Activated naive CD4-positive, alpha-beta T cell treated with anti-CD3 and anti-CD28 coated beads for 36 hours (primary cell): ENCODE results near the gene WDR31. TPM values are rescaled to one million over a fixed set of nuclear protein-coding genes. Genes with fewer than 3 reads are reported as not detected.
A peak's percentile ranks its signal among the peaks of the same experiment; 100 is the strongest.

Experiments
- CTCF ChIA-PET: fragments of 350-600 bp; sonication (Branson Sonifier 250); formaldehyde crosslinking; loops from one replicate; lab custom pipeline; 2021; ENCODE audit warnings: antibody characterized with exemption; lab: Charles Lee
- DNase-seq: peaks from one replicate; pipeline ENCODE4 v3.0.0-alpha.2; 2020
- H3K27ac Mint-ChIP-seq: one replicate; pipeline ENCODE4 v1.8.0; 2021; ENCODE audit warnings: mild to moderate bottlenecking, mixed read lengths
- H3K27me3 Mint-ChIP-seq: one replicate; pipeline ENCODE4 v1.8.0; 2021; ENCODE audit warnings: low read depth, mixed read lengths
- H3K36me3 Mint-ChIP-seq: one replicate; pipeline ENCODE4 v1.8.0; 2021; ENCODE audit warnings: low read depth, mixed read lengths
- H3K4me1 Mint-ChIP-seq: one replicate; pipeline ENCODE4 v1.8.0; 2021; ENCODE audit warnings: low read depth, mixed read lengths
- H3K4me3 Mint-ChIP-seq: one replicate; pipeline ENCODE4 v1.8.0; 2021; ENCODE audit warnings: mild to moderate bottlenecking, moderate library complexity, mixed read lengths
- H3K9me3 Mint-ChIP-seq: one replicate; pipeline ENCODE4 v1.8.0; 2021; ENCODE audit warnings: mixed read lengths
- intact Hi-C: fragments of 100-400 bp; cut with micrococcal nuclease; formaldehyde crosslinking; loops from one replicate; pipeline ENCODE4 v1.15.1; 2023
- total RNA-seq, 2 experiments: library from RNA; stranded (reverse); gene quantifications; one replicate each; pipeline ENCODE4 v1.2.3, GENCODE V29; 2021

Gene WDR31
- total RNA-seq, 2 experiments from 2014 or later = 0.81 to 0.88 TPM

GRCh38 chr9:113278840-113279239 lies 61.2 kb downstream of the WDR31 start:
- intact Hi-C loops = loop anchor here (5.0 to 10.0 kb wide), 4 partner anchors 167 to 1106 kb away; partner anchors contain the start of genes AKNA, KIAA1958 and SNX30
- peaks cover 49% of the 10 kb centered on the region for H3K36me3 Mint-ChIP-seq
- no peaks in the 10 kb centered on the region for H3K27me3 Mint-ChIP-seq
- no peak overlapping the region for H3K4me3 Mint-ChIP-seq
- no peak for DNase-seq
- no peak overlapping the region for H3K27ac Mint-ChIP-seq
- H3K9me3 Mint-ChIP-seq = no peaks in the 10 kb centered on the region
- H3K4me1 Mint-ChIP-seq = peaks cover 25% of the 10 kb centered on the region
- CTCF ChIA-PET = interaction anchor here (1.2 kb wide), 1 partner anchor 376 kb away, joined by 3 read pairs; no protein-coding TSS in a partner anchor

GRCh38 chr9:113275157-113276131 lies 64.6 kb downstream of the WDR31 start, which contains the start of the genes CDC26 and PRPF4:
CDC26 (minus strand) TSS chr9:113275572; CDS start chr9:113272507, 3,065 bp downstream.
PRPF4 (plus strand) TSS chr9:113275658; CDS start chr9:113275744, 86 bp downstream.
- Mint-ChIP-seq H3K27ac (no peak within 1 kb of the TSS), H3K4me3 (no peak within 1 kb of the TSS), H3K9me3 (no peaks in the 10 kb centered on the region), H3K4me1 (peaks cover 31% of the 10 kb centered on the region), H3K36me3 (peaks cover 36% of the 10 kb centered on the region), H3K27me3 (no peaks in the 10 kb centered on the region)
- DNase-seq = peak; percentile 96
- CTCF ChIA-PET = interaction anchor here (0.6 to 4.1 kb wide), 28 partner anchors 13 to 381 kb away, joined by 3 to 58 read pairs (median 5); partner anchors contain the start of genes ALAD, C9orf43, FKBP15 and POLE3
- intact Hi-C loops = loop anchor here (1.0 to 10.0 kb wide), 16 partner anchors 34 to 1109 kb away; partner anchors contain the start of genes AKNA, ALAD, C9orf43 and FKBP15

GRCh38 chr9:113274474-113275156 lies 65.5 kb downstream of the WDR31 start:
- H3K9me3 Mint-ChIP-seq = no peaks in the 10 kb centered on the region
- CTCF ChIA-PET = interaction anchor here (0.6 to 4.1 kb wide), 29 partner anchors 12 to 382 kb away, joined by 3 to 58 read pairs (median 5); partner anchors contain the start of genes ALAD, C9orf43, FKBP15 and POLE3
- H3K27ac Mint-ChIP-seq = peak overlapping the region; percentile 77
- H3K4me1 Mint-ChIP-seq = peaks cover 29% of the 10 kb centered on the region
- H3K36me3 Mint-ChIP-seq = peaks cover 28% of the 10 kb centered on the region
- intact Hi-C loops = loop anchor here (1.0 to 10.0 kb wide), 18 partner anchors 35 to 1110 kb away; partner anchors contain the start of genes AKNA, ALAD, C9orf43 and FKBP15
- DNase-seq = peak; percentile 42
- H3K27me3 Mint-ChIP-seq = no peaks in the 10 kb centered on the region
- no peak overlapping the region for H3K4me3 Mint-ChIP-seq

GRCh38 chr9:113269871-113270270 lies 70.2 kb downstream of the WDR31 start:
- Mint-ChIP-seq H3K36me3 (peaks cover 17% of the 10 kb centered on the region), H3K9me3 (no peaks in the 10 kb centered on the region), H3K27me3 (no peaks in the 10 kb centered on the region), H3K27ac (peak overlapping the region; percentile 22), H3K4me1 (peaks cover 23% of the 10 kb centered on the region), H3K4me3 (no peak overlapping the region)
- CTCF ChIA-PET = interaction anchor here (1.0 to 1.2 kb wide), 4 partner anchors 132 to 388 kb away, joined by 3 to 4 read pairs (median 4); partner anchors contain the start of gene ALAD
- no peak for DNase-seq
- intact Hi-C loops = loop anchor here (1.0 to 10.0 kb wide), 2 partner anchors 49 to 1115 kb away; partner anchors contain the start of genes AKNA, FKBP15 and SLC31A1

GRCh38 chr9:113269355-113269754 lies 70.7 kb downstream of the WDR31 start:
- intact Hi-C loops = loop anchor here (1.0 kb wide), 1 partner anchor 48 kb away; the partner anchor contains the start of genes FKBP15 and SLC31A1
- peak overlapping the region; percentile 57 for H3K27ac Mint-ChIP-seq
- H3K36me3 Mint-ChIP-seq = peaks cover 17% of the 10 kb centered on the region
- DNase-seq = no peak
- H3K27me3 Mint-ChIP-seq = no peaks in the 10 kb centered on the region
- peaks cover 23% of the 10 kb centered on the region for H3K4me1 Mint-ChIP-seq
- no peaks in the 10 kb centered on the region for H3K9me3 Mint-ChIP-seq
- no peak overlapping the region for H3K4me3 Mint-ChIP-seq
- CTCF ChIA-PET = interaction anchor here (0.6 to 1.2 kb wide), 5 partner anchors 16 to 389 kb away, joined by 3 to 4 read pairs (median 4); partner anchors contain the start of gene ALAD

- intact Hi-C loops = no loop called here
- CTCF ChIA-PET = no interaction called here
Measured at GRCh38 chr9:113267911-113268566, 72.0 kb downstream of the WDR31 start.

GRCh38 chr9:113266174-113266573 lies 73.9 kb downstream of the WDR31 start:
- peaks cover 11% of the 10 kb centered on the region for H3K36me3 Mint-ChIP-seq
- H3K27me3 Mint-ChIP-seq = no peaks in the 10 kb centered on the region
- H3K9me3 Mint-ChIP-seq = no peaks in the 10 kb centered on the region
- no peak overlapping the region for H3K4me3 Mint-ChIP-seq
- CTCF ChIA-PET = no interaction called here
- DNase-seq = no peak
- no peak overlapping the region for H3K27ac Mint-ChIP-seq
- H3K4me1 Mint-ChIP-seq = peaks cover 12% of the 10 kb centered on the region
- intact Hi-C loops = no loop called here

More at GRCh38 chr9:113267911-113268566, 72.0 kb downstream of the WDR31 start:
- no peaks in the 10 kb centered on the region for H3K27me3 Mint-ChIP-seq
- H3K27ac Mint-ChIP-seq = no peak overlapping the region
- DNase-seq = no peak
- no peaks in the 10 kb centered on the region for H3K9me3 Mint-ChIP-seq
- no peak overlapping the region for H3K4me3 Mint-ChIP-seq
- H3K4me1 Mint-ChIP-seq = peaks cover 13% of the 10 kb centered on the region
- H3K36me3 Mint-ChIP-seq = peaks cover 13% of the 10 kb centered on the region

Other genes starting within 250 kb of the WDR31 start
- gene SLC31A2, start 189.3 kb downstream of the WDR31 start, total RNA-seq = 1 to 10 TPM; 1.2 to 1.7 TPM
- 10 to 100 TPM; 14.7 to 15.8 TPM for gene FKBP15, start 119.0 kb downstream of the WDR31 start, total RNA-seq
- 1 to 10 TPM; 8.1 to 8.2 TPM for gene SLC31A1, start 118.7 kb downstream of the WDR31 start, total RNA-seq
- 10 to 100 TPM; 36.3 to 38.1 TPM for gene CDC26, start 64.7 kb downstream of the WDR31 start, total RNA-seq
- 10 to 100 TPM; 39.9 to 44.3 TPM for gene PRPF4, start 64.6 kb downstream of the WDR31 start, total RNA-seq
- gene RNF183, start 36.9 kb downstream of the WDR31 start, total RNA-seq = not detected
- 1 to 10 TPM; 7.7 to 8.3 TPM for gene BSPRY, start 9.3 kb upstream of the WDR31 start, total RNA-seq
- gene HDHD3, start 36.7 kb upstream of the WDR31 start, total RNA-seq = 1 to 10 TPM; 8.9 to 9.5 TPM
- gene ALAD, start 61.0 kb upstream of the WDR31 start, total RNA-seq = 10 to 100 TPM; 16.1 to 17.7 TPM
- gene POLE3, start 70.4 kb upstream of the WDR31 start, total RNA-seq = 10 to 100 TPM; 34.1 to 37.4 TPM
- under 1 TPM; 0.83 to 0.84 TPM for gene C9orf43, start 70.5 kb upstream of the WDR31 start, total RNA-seq
- 10 to 100 TPM; 11.9 to 12.6 TPM for gene RGS3, start 123.5 kb upstream of the WDR31 start, total RNA-seq